GM21367 (cell line): ENCODE data around the gene MYT1.
"Not testable (repeated sequence)": the region's sequence is repeated elsewhere in the genome, so short reads cannot be mapped to it uniquely, and the experiment has no call there.

Experiments
- ATAC-seq: cut with Tn5 transposase; IDR thresholded peaks from one replicate; pipeline ENCODE4 v1.9.1; 2021; ENCODE audit not compliant: unreplicated experiment

Gene MYT1

DNA sequence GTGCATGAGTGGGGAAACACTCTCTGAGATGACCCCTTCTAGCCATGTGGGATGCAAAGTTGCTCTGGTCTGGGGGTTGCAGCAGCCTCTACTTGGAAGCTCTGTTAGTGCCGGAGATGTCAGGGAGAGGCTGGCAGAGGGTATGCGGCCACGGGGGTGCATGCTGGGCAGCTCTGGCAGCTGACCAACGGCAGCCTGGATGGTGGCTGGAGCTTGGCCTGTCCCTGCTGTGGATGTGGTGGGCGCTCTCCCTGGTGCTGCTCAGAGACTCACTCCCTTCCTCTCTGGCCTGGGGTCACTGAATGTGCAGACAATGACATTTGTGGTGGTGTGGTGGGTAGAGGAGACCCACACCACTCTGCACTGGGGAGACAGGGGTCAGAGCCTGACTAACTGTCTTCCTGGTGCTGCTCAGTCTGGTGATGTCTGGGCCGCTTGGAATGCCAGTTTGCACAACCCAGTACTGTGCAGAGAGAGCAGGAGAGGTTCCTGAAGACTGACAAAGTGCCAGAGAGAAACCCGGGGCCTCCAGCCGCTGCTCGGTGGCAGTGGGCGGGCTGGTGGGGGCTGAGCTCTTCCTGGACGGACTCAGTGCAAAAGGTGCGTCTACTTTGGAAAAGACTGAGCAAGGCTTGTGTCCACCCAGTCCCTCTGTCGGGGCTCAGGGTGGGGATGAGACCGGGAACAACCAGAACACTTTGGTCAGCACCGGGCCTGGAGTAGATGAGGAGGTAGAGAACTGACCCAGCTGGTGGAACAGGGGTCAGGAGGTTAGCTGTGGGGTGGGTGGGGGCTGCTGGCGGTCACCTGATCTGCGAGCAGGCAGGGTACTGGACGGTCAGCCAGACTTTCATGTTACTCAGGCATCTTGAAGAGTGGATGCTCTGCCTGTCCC, 2.7 kb downstream of the MYT1 start:
- ATAC-seq = no peak

DNA sequence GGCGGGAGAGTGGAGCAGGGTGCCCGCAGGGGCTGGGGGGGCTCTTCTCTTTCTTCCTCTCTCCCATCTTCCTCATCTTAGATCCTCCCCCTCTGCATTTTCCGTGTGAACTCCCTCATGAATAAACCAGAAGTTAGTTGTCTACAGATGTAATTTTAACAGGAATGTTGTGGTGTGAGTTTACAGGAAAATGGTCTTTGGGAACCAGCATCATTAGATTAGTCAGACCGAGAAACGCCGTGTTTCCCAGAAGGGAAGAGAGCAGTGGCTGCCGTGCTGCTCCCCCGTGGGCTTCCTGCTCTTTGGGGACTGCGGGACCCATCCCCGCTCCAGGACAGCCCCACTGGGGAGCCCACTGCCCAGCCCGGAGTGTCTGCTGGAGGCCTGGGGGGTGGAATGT, 3.4 kb downstream of the MYT1 start:
- no peak for ATAC-seq

GRCh38 chr20:64168381-64169090, 4.3 kb downstream of the MYT1 start:
- ATAC-seq = no peak

- ATAC-seq = no peak
These were observed 4.9 kb downstream of the MYT1 start for GRCh38 chr20:64169091-64169560.

- no peak for ATAC-seq
These were observed 7.0 kb downstream of the MYT1 start for GRCh38 chr20:64171211-64171610.

DNA sequence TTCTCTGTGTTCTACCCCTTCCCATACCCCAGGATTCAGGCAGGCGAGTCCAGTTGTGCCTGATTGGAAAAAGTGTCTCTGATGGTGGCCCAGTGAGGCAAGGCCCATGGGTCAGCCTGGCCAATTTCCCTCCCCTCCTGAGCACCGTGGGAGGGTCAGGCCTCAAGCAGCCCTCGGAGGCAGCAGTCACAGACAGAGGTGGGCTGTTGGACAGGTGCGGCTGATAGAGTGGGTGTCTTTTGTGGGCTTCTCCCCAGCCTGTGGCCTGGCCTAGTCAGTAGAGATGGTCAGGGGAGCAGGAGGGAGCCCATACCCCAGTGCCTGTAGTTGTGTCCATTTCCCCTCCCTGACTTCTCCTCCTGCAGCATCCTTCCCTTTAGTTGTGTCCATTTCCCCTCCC, 8.9 kb downstream of the MYT1 start:
- no peak for ATAC-seq

DNA sequence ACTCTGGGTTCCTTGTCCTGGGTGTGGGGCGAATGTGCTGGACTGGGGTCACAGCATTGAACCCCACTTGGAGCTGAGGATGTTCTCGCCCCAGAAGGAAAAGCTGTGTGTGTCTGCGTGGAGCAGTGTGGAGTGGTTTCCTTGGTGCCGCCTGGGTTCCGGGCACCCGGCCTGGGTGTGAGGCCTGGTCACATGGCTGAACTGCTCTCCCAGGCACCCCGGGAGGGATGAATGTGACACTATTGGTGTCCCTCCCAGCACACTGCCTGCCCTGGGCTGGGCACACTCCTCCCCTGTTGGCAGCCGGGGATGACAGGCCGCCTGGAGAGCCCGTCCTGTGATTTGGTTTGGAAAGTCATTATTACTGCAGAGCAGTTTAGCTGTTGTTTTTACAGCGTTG, 12.3 kb downstream of the MYT1 start:
- no peak for ATAC-seq

GRCh38 chr20:64176971-64177370, 12.7 kb downstream of the MYT1 start:
- ATAC-seq = no peak

DNA sequence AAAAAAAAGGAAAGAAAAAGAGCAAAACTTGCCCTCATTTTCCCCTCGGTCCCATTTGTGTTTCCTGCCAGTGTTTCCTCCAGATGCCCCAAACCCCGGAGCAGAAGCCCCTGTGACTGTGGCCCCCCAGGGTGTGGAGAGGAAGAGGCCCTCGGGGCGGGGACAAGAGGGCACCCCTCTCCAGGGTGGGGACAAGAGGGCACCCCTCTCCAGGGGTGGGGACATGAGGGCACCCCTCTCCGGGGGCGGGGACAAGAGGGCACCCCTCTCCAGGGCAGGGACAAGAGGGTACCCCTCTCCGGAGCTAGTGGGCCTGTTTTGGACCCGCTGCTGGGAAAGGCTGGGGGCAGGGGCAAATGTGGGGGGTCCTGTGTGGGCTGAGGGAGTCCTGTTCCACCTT, 13.1 kb downstream of the MYT1 start:
- ATAC-seq = no peak

DNA sequence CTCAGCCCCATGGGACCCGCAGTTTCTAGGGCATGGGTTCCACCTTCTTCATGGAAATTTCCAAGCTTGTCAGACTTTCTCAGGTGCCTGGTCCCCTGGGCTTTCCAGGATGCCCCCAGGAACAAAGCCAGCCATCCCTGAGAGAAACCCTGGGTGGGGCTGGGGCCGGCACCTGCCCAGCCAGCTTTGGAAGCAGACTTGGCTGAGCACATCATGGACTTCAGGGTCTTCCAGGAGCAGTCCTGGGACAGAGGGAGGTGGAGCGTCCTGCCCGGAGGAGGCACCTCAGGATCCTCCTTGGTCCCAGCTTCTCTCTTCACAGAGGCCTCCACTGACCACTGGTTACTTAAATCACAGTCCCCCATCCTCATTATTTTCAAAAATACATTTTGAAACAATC, 13.5 kb downstream of the MYT1 start:
- no peak for ATAC-seq

DNA sequence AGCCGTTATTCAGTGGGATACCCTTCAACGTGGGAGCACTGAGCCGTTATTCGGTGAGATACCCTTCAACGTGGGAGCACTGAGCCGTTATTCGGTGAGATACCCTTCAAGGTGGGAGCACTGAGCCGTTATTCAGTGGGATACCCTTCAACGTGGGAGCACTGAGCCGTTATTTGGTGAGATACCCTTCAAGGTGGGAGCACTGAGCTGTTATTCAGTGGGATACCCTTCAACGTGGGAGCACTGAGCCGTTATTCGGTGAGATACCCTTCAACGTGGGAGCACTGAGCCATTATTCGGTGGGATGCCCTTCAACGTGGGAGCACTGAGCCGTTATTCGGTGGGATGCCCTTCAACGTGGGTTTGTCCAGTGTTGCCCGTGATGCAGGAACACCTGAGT, 14.7 kb downstream of the MYT1 start:
- not testable (repeated sequence) for ATAC-seq

DNA sequence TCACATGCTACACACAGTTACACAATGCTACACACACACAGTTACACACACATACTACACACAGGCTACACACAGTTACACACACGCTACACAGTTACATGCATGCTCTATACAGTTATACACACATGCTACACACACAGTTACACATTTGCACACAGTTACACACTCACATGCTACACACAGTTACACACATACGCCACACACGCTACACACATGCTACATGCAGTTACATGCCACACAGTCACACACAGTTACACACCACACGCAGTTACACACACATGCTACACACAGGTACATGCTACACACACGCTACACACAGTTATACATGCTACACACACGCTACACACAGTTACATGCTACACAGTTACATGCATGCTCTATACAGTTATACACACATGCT, 15.6 kb downstream of the MYT1 start:
- ATAC-seq = no peak

DNA sequence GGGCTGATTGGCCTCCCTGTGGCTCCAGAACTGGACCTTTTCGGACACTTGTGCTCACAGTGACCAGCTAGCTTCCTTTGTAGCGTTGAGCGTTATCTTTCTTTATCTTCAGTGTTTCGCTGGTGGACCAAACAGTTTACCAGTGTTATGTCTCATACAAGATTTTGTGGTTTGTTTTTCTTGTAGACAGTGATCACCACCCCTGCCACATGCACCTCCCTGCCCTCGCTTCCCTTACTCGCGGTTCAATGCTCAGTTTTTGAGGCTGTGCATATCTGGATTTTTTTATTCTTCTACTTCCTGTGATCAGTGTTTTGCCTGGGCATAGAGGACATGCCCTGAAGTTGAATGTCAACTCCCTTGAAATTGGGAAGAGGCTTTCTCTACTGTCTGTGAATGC, 16.4 kb downstream of the MYT1 start:
- no peak for ATAC-seq

DNA sequence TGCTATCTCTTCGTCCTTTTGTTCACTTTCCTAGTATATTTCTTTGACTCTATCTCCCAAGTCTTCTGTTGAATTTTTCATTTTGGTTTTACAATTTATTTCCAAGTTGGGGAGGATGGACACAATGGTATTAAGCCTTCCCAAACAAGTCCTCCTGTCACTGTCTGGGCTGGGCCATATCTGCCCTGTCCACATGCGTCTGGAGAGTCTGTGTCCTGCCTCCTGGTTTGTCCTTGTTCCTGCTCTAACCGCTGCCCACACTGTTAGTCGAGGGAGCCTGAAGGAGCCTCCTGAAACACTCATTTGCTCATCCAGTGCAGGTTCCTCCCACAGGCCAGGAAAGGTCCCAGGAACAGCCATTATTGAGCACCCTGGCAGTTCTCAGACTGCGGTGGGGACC, 17.1 kb downstream of the MYT1 start:
- ATAC-seq = no peak

GRCh38 chr20:64182146-64182865, 18.1 kb downstream of the MYT1 start:
- no peak for ATAC-seq

- no peak for ATAC-seq
These were observed 19.1 kb downstream of the MYT1 start for GRCh38 chr20:64183313-64183712.

DNA sequence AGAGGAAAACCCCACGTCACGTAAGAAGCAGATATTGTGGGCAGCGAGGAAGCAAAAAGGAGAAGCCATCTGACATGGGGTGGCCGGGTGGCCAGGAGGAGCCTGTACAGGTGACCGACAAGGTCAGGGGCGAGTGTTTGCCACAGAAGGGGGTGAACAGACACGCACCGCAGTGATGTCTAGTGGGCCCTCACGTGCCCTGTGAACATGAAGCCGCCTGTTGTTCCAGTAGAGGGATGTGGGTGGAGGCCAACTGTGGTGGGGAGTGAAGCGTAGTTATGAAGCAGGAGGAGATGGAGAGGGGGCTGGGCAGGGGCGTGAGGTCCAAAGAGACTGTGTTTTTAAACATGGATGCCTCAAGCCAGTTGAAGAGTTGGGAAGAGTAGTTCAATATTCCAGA, 20.5 kb downstream of the MYT1 start:
- no peak for ATAC-seq

DNA sequence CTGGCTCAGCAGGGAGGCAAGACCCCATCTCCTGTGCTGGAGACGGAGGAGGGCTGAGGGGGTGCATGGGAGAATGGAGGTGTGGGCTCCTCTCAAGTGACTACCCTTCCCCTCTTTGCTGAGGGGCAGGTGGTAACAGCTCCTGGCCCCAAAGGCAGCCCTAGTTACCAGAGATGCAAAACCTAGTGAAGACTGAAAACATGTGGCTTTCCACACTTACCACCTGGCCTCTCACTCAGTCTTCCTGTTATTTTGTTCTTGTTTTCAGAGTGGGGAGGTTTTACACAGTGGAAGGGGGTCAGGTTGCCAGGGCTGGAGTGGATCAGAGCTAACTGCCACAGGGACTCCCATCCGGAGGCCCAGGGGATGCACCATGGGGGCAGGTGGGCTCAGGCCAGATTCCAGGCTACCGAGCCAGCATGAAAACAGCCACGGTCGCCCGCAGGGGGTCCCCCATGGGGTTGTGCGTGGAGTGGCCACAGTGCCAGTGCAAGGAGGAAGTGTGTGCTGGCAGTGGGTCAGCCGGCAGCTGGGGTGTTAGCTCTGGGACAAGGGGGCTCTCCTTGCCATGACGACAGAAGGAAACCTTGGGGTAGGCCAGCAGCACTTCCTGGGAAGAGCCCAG, 21.1 kb downstream of the MYT1 start:
- ATAC-seq = no peak

- no peak for ATAC-seq
These were observed 21.9 kb downstream of the MYT1 start for GRCh38 chr20:64186071-64186598.

DNA sequence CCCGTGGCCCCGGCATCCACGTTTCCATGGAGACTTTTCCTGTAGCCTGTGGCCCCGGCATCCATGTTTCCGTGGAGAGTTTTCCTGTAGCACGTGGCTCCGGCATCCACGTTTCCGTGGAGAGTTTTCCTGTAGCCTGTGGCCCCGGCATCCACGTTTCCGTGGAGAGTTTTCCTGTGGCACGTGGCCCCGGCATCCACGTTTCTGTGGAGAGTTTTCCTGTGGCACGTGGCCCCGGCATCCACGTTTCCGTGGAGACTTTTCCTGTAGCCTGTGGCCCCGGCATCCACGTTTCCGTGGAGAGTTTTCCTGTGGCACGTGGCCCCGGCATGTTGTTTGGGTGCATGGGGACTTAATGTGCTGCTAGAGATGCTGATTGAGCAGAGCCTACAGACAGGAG, 23.0 kb downstream of the MYT1 start:
- not testable (repeated sequence) for ATAC-seq

DNA sequence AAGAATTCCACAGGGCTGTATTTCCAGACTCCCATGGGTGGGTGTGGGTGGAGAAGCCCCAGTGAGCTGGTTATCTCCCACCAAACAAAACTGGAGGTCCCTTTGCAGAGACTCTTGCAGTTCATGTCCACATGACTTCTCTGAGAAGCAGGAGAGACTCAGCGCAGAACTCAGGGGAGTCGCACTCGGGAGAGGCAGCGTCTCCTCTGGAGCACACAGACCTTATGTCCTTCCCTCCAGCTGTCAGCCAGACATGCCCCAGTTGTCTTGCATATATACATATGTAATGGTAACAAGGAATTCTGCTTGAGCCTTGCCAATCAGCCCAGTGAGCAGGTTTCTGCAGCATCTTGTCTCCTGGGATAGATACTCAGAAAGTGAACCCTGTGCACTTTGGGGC, 23.8 kb downstream of the MYT1 start:
- no peak for ATAC-seq
